GM18858 (cell line): ENCODE results near the gene EXOC1L.
"Not testable (repeated sequence)": the region's sequence is repeated elsewhere in the genome, so short reads cannot be mapped to it uniquely, and the experiment has no call there.

Experiments used
- ATAC-seq: cut with Tn5 transposase; IDR thresholded peaks from one replicate; pipeline ENCODE4 v1.9.1; 2021; ENCODE audit not compliant: unreplicated experiment

The EXOC1L gene

DNA sequence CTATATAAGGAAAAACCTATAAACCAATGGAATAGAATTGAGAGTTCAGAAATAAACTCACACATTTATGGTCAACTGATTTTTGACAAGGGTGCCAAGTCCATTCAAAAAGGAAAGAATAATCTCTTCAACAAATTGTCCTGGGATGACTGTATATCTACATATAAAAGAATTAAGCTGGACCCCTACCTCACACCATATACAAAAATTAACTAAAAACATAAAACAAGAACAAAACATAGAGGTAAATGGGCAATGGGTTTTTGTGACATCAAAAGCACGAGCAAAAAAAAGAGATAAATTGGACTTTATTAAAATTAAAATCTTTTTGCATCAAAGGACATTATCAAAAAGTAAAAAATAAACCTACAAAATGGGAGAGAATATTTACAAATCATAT, 18.3 kb downstream of the EXOC1L start:
- no peak for ATAC-seq

- no peak for ATAC-seq
Observed at GRCh38 chr4:55838356-55838755, 18.8 kb downstream of the EXOC1L start.

DNA sequence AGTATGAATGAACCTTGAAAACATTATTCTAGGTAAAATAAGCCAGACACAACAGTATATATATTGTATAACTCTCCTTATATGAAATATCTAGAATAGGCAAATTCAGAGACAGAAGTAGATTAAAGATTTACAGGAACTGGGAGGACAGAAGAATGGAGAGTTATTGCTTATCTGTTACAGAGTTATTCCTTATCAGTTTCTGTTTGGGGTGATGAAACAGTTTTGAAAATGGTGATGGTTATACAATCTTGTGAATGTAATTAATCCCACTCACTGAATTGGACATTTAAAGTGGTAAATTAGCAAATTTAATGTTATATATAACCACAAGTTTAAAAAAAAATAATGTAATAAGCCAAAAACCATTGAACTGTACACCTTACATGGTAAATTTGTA, 19.4 kb downstream of the EXOC1L start:
- no peak for ATAC-seq

DNA sequence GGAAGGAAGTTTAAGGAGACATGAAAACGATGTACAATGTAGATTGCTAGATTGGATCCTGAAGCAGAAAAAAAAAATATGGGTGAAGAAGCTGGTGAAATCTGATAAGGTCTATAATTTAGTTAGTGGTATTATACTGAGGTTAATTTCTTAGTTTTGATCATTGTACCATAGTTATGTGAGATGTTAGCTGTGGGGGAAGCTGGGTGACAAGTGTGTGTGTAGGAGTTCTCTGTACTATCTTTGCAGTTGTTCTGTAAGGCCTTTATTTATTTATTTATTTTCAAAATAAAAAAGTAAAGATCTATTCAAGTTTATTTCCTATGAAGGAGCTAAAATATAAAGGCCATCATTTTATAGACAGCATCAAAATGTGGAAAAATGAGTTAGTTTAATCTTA, 21.4 kb downstream of the EXOC1L start:
- no peak for ATAC-seq

DNA sequence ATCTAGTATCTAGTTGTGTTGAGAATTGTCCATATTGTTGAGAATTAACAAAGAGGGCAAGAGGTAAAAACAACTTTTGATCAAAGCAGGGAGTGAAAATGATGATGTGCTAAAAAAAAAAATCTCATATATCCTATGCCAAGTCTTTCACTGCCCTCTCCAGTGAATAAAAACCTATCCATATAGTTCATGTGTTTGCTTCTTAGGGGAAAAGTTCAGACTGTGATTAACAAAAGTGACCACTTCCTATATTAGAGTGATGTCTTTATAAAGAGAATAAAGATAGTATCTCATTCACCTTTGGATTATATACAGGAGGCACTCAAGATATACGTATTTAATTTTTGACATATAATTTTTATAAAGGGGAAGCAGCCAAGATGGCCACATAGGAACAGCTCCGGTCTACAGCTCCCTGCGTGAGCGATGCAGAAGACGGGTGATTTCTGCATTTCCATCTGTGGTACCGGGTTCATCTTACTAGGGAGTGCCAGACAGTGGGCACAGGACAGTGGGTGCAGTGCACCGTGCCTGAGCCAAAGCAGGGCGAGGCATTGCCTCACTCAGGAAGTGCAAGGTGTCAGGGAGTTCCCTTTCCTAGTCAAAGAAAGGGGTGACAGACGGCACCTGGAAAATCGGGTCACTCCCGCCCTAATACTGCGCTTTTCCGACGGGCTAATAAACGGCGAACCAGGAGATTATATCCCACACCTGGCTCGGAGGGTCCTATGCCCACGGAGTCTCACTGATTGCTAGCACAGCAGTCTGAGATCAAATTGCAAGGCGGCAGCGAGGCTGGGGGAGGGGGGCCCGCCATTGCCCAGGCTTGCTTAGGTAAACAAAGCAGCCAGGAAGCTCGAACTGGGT, 22.0 kb downstream of the EXOC1L start:
- not testable (repeated sequence) for ATAC-seq

DNA sequence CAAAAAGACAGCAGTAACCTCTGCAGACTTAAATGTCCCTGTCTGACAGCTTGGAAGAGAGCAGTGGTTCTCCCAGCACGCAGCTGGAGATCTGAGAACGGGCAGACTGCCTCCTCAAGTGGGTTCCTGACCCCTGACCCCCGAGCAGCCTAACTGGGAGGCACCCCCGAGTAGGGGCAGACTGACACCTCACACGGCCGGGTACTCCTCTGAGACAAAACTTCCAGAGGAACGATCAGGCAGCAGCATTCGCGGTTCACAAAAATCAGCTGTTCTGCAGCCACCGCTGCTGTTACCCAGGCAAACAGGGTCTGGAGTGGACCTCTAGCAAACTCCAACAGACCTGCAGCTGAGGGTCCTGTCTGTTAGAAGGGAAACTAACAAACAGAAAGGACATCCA, 22.7 kb downstream of the EXOC1L start:
- ATAC-seq: not testable (repeated sequence)

- no peak for ATAC-seq
Observed at GRCh38 chr4:55849724-55850123, 30.1 kb downstream of the EXOC1L start.

- no peak for ATAC-seq
Observed at GRCh38 chr4:55851885-55852284, 32.3 kb downstream of the EXOC1L start.

DNA sequence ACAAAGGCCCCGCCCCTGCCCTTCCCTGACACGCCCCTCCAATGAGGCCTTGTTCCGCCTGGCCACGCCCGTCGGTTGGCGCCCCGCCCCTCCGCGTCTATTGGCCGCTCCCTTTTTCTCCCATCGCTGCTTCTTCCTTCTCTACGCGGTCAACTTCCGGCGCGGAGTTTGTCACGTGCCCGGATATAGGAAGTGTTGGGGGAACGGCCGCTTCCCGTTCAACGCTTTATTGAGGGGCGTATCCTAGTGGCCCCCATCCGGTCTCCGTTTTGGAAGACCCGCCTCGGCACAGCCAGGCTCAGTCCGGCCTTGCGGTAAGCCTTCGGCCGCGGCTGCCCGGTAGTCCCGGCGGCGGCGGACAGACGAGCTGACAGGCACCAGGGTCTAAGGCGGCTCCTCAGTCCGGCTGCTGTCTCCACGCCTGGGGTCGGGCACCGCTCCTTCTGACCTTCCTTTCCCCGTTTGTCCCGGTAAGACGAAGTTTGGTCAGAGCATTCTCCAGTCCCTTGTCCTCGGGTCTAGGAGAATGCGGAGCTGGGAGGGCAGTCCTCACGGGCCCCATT, 34.0 kb downstream of the EXOC1L start, which contains the start of gene EXOC1:
TSS of gene EXOC1 (plus strand) at position 165 of the 563 bp plus-strand sequence. CDS start 4,676 bp downstream, outside the sequence.
- ATAC-seq: peak; percentile 95

- no peak for ATAC-seq
Observed at GRCh38 chr4:55854129-55854528, 34.5 kb downstream of the EXOC1L start.

DNA sequence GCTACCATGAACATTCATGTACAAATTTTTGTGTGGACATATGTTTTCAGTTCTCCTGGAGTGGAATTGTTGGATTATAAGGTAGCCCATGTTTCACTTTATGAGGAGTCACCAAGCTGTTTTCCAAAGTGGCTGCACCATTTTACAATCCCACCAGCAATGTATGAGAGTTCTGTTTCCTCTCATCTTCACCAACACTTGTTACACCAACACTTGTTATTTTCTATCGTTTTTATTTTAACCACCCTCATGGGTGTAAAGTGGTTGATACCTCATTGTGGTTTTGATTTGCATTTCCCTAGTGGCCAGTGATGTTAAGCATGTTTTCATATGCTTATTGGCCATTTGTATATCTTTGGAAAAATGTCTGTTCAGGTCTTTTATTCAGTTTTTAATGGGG, 38.0 kb downstream of the EXOC1L start:
- no peak for ATAC-seq

DNA sequence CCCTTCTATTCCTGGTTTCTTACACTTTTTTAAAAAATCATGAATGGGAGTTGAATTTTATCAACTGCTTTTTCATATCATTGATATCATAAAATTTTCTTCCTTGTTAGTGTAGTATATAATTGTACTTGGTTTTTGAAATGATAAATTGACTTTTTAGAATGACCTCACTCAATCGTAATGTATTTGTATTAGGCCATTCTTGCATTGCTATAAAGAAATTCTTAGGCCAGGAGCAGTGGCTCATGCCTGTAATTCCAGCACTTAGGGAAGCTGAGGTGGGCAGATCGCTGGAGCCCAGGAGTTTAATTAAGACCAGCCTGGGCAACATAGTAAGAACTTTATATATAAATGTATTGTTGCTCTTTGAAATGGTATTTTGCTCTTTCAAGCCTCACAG, 40.1 kb downstream of the EXOC1L start:
- no peak for ATAC-seq

- no peak for ATAC-seq
Observed at GRCh38 chr4:55864577-55865223, 45.1 kb downstream of the EXOC1L start.

DNA sequence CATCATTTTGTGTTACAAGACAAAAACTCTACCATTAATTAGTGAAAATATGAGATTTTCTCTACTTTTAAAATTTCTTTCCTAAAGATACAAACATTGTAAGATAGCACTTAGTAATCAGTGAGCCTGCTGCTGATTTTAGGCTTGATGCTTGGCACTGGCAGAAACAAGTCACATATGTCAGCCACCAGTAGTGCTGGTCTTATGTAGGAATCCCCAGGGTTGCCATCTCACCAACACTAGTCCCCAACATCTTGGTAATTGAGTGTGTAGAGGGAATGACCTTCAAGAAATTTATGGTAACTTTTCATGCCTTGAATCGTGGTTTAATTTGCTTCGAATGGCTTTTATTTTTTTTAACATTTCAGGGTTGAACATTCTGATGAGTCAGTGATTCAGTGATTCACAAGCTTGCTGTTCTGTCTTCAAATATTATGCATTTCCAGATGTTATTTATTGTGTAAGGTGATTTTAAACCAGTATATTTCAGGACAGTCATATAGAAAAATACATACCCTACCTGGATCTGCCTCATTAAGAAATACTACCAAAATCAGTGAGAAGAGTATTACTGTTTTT, 45.7 kb downstream of the EXOC1L start:
- ATAC-seq: no peak

DNA sequence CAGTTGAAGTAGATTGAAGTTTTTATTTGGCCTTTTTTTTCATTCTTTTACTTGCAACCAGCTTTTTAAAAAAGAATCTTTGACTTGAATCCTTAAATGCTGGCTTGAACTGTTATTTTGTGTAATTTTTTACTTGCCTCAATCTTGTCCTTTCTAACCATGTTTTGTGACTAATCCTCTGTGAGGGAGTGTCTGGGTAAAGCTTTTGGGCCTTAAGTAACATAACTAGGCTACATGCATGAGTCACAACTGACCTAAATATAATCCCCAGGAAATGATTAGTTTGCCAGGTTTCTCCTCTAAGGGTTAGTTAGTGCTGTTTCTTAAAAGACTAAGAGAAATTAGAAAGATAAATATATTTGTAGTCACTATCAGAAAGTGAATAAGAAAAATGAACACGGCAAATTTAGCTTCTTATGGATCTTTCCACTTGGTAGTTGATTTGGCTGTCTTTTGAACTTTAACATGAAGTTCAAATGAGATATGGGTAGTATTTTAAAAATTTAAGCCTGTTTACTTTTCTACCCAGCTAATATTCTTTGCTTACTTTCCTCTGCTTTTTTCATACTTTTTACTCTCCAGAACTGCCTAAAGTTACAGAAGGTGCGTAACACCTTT, 46.8 kb downstream of the EXOC1L start:
- peak; percentile 80 for ATAC-seq

DNA sequence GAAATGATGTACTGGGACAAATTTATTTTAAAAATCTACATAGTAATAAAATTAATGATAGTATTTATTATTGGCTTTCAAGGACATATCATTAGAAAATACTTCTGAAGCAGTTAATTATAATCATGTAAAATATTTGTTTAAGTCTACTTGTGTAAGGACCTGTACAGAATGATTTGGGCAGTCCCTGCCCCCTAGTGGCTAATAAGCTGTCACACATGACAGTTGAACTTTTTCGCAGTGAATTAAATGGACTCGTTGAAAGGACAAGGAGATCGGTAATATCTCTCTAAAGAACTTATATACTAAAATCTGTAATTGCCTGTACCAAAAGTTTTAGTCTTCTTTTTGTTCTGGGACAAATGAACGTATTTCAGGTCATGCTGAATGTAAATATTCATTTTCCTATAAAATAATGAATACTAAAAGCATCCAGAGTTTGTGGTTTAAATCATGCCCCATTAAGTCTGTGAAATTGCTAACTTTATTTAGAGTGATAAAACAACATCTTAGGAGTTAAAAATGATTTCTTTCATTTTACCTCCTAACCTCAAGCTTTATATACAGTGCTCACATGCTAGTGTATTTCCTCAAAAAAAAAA, 47.5 kb downstream of the EXOC1L start:
- ATAC-seq: peak; percentile 81

DNA sequence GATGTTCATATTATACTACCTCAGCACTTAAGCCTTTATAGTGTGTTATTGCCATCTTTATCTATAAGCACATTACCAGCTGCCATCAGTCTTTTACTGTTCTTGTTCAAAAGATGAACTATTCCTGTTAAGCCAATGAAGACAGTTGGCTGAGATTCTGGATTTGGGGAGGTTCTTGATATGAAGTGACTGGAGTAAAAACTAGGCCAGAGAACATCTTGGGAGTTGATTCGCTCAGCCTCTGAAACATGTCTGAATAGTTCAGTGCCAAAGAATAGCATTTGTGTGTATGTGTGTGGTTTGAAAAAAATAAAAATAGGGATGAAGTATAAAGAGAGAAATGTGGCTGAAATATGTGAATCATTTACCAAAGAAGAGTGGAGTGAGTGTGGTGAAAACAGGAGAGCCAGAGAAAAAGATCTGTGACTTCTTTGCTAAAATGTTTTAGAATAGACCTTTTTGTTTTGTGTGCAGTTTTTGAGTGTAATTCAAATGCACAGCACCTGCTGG, 49.0 kb downstream of the EXOC1L start:
- ATAC-seq: no peak

DNA sequence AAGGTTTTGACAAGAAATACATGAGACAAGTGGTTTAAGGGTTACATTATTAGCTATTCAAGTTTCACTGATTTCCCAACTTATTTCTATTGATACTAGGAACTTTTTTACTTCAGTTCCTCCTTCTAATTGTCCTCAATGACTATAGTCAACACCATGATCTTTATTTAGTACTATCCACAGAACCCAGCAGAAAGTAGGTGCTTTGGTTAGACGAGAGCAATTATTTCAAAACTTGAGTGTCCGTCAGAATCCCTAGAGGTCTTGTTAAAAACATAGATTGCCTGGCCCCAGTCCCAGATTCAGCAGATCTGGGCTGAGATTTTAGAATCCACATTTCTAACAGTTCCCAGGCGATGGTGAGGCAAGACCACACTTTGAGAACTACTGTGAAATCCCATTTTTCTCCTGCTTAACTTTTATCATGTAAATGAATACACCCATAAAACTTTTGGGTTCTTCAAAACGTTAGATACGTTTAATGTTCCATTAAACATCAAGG, 51.8 kb downstream of the EXOC1L start:
- ATAC-seq: no peak

GRCh38 chr4:55874831-55875230, 55.2 kb downstream of the EXOC1L start:
- no peak for ATAC-seq

GRCh38 chr4:55876387-55876786, 56.8 kb downstream of the EXOC1L start:
- no peak for ATAC-seq
